Measurements from ENCODE around the gene NRXN3.

GRCh38 chr14:79150226-79150625, 980.1 kb downstream of the NRXN3 start:
- TF ChIP-seq, protein P1, sequence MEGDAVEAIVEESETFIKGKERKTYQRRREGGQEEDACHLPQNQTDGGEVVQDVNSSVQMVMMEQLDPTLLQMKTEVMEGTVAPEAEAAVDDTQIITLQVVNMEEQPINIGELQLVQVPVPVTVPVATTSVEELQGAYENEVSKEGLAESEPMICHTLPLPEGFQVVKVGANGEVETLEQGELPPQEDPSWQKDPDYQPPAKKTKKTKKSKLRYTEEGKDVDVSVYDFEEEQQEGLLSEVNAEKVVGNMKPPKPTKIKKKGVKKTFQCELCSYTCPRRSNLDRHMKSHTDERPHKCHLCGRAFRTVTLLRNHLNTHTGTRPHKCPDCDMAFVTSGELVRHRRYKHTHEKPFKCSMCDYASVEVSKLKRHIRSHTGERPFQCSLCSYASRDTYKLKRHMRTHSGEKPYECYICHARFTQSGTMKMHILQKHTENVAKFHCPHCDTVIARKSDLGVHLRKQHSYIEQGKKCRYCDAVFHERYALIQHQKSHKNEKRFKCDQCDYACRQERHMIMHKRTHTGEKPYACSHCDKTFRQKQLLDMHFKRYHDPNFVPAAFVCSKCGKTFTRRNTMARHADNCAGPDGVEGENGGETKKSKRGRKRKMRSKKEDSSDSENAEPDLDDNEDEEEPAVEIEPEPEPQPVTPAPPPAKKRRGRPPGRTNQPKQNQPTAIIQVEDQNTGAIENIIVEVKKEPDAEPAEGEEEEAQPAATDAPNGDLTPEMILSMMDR (IDR thresholded peaks at IDR 0.05): no peak
- TF ChIP-seq POLR2A (IDR thresholded peaks at IDR 0.05): no peak
